ENCODE measurements around the gene GDPD3.
A peak's percentile ranks its signal among the peaks of the same experiment; 100 is the strongest.

The GDPD3 gene

GRCh38 chr16:30095166-30096078 lies 17.9 kb downstream of the GDPD3 start:
- DNase-seq (ENCODE audit: low spot score): no peak

- no peak for DNase-seq (ENCODE audit: low spot score)
These were observed 18.7 kb downstream of the GDPD3 start for GRCh38 chr16:30094541-30095165.

GRCh38 chr16:30092373-30093010 lies 20.8 kb downstream of the GDPD3 start:
- peak; percentile 41 for DNase-seq (ENCODE audit: low spot score)

GRCh38 chr16:30091474-30092372 lies 21.6 kb downstream of the GDPD3 start, which contains the start of gene TBX6:
TBX6 (minus strand) TSS chr16:30091924; CDS start chr16:30091193, 731 bp downstream.
- DNase-seq (ENCODE audit: low spot score): peak; percentile 91

- DNase-seq (ENCODE audit: low spot score): no peak
These were observed 22.6 kb downstream of the GDPD3 start for GRCh38 chr16:30090610-30091331.

GRCh38 chr16:30088832-30089624 lies 24.3 kb downstream of the GDPD3 start:
- no peak for DNase-seq (ENCODE audit: low spot score)

- no peak for DNase-seq (ENCODE audit: low spot score)
These were observed 25.0 kb downstream of the GDPD3 start for GRCh38 chr16:30088237-30088831.

- no peak for DNase-seq (ENCODE audit: low spot score)
These were observed 26.0 kb downstream of the GDPD3 start for GRCh38 chr16:30087181-30087898.

- no peak for DNase-seq (ENCODE audit: low spot score)
These were observed 26.8 kb downstream of the GDPD3 start for GRCh38 chr16:30086291-30087140.

- DNase-seq (ENCODE audit: low spot score): no peak
These were observed 27.5 kb downstream of the GDPD3 start for GRCh38 chr16:30085820-30086219.

- DNase-seq (ENCODE audit: low spot score): no peak
These were observed 28.1 kb downstream of the GDPD3 start for GRCh38 chr16:30085247-30085646.

GRCh38 chr16:30084816-30085159 lies 28.5 kb downstream of the GDPD3 start:
- DNase-seq (ENCODE audit: low spot score): no peak

GRCh38 chr16:30084096-30084815 lies 29.1 kb downstream of the GDPD3 start:
- no peak for DNase-seq (ENCODE audit: low spot score)

- no peak for DNase-seq (ENCODE audit: low spot score)
These were observed 29.9 kb downstream of the GDPD3 start for GRCh38 chr16:30083216-30084055.

- DNase-seq (ENCODE audit: low spot score): no peak
These were observed 30.7 kb downstream of the GDPD3 start for GRCh38 chr16:30082545-30083090.

- no peak for DNase-seq (ENCODE audit: low spot score)
These were observed 33.9 kb downstream of the GDPD3 start for GRCh38 chr16:30079480-30079879.
